GM21576 (cell line): ENCODE results near the gene TAC3.
"Not testable (repeated sequence)": the region's sequence is repeated elsewhere in the genome, so short reads cannot be mapped to it uniquely, and the experiment has no call there.

Experiments used
- ATAC-seq: cut with Tn5 transposase; IDR thresholded peaks from one replicate; pipeline ENCODE4 v1.9.1; 2021; ENCODE audit warnings: mild to moderate bottlenecking, moderate library complexity; ENCODE audit not compliant: unreplicated experiment

TAC3 gene

GRCh38 chr12:57037264-57037663 is 20.9 kb upstream of the TAC3 start:
- no peak for ATAC-seq

DNA sequence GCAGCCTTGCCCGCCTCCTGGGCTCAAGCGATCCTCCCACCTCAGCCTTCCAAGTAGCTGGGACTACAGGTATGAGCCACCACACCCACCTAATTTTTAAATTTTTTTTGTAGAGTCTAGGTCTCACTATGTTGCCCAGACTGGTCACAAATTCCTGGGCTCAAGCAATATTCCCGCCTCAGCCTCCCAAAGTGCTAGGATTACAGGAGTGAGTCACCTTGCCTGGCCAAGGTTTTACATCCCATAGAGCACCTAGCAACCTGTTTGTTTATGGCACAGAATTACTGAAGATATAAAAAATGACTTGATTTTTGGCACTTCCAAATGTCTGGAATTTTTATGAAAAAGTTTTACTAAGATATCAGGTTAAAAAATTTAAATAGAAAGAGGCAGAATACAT is 17.1 kb upstream of the TAC3 start:
- no peak for ATAC-seq

DNA sequence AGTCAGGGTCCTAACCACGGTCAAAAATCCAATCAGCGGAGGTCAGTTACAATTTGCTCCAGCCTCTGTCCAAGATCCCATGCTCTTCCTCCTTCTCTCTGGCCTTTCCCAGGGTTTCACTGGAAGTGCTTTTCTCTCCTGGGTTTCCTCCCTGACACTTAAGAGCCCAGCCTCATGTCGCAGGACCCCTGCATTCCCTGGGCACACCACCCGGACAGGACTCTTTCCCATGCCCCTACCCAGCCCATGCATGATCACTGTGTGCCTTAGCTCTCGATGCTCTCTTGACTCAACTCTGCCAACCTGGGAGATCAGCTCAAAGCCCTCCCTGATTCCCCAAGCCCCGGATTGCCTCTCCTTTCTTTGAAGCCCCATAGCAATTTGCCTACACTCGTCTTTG is 15.5 kb upstream of the TAC3 start:
- ATAC-seq = no peak

- no peak for ATAC-seq
These were observed 14.9 kb upstream of the TAC3 start for GRCh38 chr12:57031138-57031725.

- no peak for ATAC-seq
These were observed 13.1 kb upstream of the TAC3 start for GRCh38 chr12:57029457-57029856.

DNA sequence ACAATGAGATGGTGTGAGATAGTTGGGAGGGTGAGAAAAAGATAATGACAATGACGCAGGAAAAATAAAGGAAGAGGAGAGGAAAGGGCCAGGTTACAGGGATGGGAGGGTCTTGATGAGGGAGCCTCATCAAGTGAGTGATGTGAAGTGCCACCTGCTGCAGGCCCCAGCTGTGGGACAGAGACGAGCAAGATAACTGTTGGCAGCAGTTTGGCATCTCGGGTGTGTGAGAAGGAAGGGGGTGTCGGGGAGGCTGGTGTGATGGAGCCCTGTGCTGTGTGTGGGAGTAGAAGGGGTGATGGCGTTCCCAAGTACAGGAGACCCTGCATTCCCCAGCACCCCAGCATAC is 11.4 kb upstream of the TAC3 start:
- ATAC-seq = no peak

GRCh38 chr12:57027011-57027804 is 10.9 kb upstream of the TAC3 start:
- ATAC-seq = no peak

DNA sequence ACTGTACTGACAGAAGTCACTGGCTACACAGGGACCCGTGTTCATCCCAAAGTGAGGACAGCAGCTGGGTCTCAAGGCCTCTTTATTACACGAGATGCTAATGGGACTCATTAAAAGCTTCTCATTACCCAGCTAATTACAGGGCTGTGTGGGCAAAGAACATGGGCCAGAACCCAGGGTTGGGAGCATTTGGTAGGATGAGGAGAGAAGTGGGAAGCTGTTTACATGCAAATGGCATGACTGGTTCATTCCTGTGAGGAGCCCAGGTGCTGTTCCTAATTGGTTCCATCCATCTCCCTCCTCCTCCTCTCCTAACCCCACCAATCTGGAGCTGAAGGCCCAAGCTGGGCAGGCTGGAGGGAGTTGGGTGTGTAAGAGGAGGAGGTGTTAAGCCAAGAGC is 8.9 kb upstream of the TAC3 start:
- no peak for ATAC-seq

- ATAC-seq = not testable (repeated sequence)
These were observed 6.0 kb upstream of the TAC3 start for GRCh38 chr12:57022324-57022723.

DNA sequence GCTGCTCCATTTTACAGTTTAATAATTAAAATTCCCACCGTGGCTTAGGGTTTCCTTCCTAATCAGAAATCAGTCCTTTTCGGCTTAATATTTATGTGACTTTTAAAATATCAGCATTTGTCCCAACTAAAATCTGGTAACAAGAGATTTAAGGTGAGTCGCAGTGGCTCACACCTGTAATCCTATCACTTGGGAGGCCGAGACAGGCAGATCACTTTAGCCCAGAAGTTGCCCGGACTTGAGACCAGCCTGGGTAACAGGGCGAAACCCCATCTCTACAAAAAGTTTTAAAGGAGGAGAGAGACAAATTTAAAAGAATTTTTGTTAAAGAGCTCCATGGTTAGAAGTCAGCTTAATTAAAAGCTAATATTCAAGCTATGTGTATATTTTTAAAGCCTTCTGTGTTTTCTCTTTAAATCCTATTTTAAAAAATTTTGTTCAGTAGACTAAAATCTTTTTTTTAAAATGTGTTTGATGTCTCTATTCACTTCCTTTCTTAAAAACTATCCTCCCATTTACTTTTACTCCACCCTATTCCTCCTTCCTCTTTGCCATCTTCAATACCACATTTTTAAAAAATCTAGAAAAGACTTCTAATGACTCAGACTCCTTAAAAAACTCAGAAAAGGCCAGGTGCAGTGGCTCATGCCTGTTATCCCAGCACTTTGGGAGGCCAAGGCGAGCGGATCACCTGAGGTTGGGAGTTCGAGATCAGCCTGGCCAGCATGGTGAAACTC is 3.8 kb upstream of the TAC3 start:
- no peak for ATAC-seq

DNA sequence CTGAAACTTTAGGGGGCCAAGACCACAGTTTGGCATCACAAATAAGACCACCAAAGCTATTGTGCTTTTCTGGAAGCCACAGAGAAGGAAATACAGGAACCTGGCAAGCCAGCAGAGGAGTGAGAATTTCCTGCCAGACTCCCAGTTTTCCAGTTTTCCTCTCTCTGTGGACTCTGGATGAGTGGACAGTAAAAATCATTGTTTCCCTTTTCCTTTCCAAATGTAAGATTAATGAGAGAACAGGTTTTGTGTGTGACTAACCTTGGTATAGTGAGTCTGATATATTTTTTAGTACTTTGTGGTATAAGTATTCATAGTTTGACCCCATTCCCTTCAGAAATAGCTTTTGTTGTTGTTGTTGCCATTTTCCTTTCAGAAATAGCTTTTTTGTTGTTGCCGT is 2.6 kb upstream of the TAC3 start:
- no peak for ATAC-seq

DNA sequence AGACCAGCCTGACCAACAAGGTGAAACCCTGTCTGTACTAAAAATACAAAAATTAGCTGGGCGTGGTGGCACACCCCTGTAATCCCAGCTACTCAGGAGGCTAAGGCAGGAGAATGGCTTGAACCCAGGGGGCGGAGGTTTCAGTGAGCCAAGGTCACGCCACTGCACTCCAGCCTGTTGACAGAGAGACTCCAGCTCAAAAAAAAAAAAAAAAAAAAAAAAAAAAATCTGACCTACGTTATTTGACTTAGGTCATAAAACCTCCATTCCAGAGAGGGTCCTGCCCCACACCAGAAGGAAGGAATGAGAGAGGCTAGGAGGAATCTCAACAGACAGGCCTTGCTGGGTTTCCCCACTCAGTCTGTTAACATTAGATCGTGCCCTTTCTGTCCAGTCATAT is 2.0 kb upstream of the TAC3 start:
- ATAC-seq = not testable (repeated sequence)

DNA sequence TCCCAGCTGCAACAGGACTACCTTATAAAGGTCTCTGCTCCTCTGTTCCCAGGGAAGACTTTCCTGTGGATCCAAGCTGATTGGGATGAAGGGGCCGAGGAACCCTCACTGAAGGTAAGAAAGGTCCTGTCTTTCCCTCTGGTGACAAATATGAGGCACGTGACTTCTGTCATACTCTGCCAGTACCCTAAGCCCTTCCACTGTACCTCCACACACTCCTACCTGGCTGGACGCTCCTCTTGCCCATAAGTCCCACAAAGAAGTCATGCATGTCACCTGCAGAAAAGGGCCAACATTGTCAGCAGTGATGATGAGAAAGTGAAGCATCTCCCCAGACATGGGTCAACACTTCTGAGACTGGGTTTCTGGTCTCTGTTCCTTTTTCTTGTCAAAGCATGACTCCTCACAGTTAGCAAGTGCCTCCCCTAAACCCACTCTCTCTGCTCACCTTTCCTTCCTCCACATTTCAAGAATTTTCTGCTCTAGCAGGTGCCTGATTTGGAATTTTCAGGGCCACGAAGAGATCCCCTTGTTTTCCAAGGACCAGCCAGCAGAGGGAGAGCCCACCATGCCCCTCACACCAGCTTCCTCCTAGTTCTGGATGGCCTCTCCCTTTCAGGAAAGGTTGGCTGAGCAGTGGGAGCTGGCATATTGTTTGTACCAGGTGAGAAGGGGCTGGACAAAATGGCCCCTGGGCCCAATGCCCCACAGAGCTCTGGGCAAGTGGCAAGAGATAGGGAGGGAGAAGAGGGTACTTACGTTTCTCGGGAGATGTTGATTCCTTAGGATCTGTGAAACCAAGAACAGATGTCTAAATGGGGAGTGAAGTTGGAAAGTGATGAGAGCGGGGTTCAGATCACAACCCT is 3.5 kb downstream of the TAC3 start:
- peak; percentile 81 for ATAC-seq

GRCh38 chr12:57011438-57012424 is 4.6 kb downstream of the TAC3 start:
- peak; percentile 43 for ATAC-seq

GRCh38 chr12:57010627-57011247 is 5.6 kb downstream of the TAC3 start:
- ATAC-seq = no peak

- ATAC-seq = no peak
These were observed 6.2 kb downstream of the TAC3 start for GRCh38 chr12:57009949-57010626.

GRCh38 chr12:57008178-57008577 is 8.2 kb downstream of the TAC3 start:
- no peak for ATAC-seq

DNA sequence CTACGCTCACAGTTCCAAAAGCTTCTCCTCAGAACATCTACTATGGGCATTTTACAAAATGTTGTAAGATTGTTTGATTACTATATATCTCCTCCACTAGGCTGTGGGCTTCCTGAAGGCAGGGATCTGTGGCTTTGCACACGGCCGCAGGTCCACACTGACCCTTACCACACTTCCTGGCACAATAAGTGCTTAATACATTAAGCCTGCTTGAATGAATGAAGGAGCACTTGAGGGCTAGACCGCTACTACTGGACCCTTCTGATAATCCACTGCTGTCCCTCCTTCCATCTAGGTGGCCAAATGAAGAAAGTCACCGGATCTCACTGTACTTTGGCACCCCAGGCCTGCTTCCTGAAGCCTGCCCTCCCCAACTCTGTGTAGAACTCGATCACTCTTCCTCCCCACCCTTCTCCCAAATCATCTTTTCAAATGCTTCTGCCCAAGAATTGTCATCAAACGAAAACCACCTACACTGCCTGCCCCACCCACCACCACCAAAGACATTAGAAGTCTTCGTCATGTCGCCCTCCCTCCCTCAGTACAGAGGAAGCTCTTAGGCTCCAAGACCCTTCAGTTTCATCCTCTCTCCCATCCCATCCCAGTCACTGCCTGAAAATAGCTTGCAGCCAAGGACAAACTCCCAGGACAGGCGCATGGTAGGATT is 9.4 kb downstream of the TAC3 start:
- ATAC-seq = no peak
